Activated T-helper 1 cell treated with Interleukin-2 at 50 U/mL for 16 hours (primary cell): Measurements from ENCODE around the gene ZNF521.

Experiments used
- DNase-seq: peaks from one replicate; pipeline ENCODE4 v3.0.0-alpha.2; 2020; ENCODE audit warnings: low read depth

The ZNF521 gene

GRCh38 chr18:25019931-25020330 is 332.0 kb downstream of the ZNF521 start:
- no peak for DNase-seq

- DNase-seq, result no peak
Observed at GRCh38 chr18:25019086-25019860, 332.7 kb downstream of the ZNF521 start.

- DNase-seq, result no peak
Observed at GRCh38 chr18:25016666-25017065, 335.3 kb downstream of the ZNF521 start.

GRCh38 chr18:25016181-25016580 is 335.8 kb downstream of the ZNF521 start:
- DNase-seq, result no peak
